Retinal pigment epithelial cell (primary cell): ENCODE measurements around the gene MRPL33.

ENCODE experiments used
- DNase-seq: peaks from one replicate; pipeline ENCODE4 v3.0.0-alpha.2; 2010; ENCODE audit warnings: low read depth
- H3K4me3 ChIP-seq: 2 replicates; pipeline ENCODE4 v1.5.1; 2011; ENCODE audit warnings: mild to moderate bottlenecking, low read length, control low read depth, moderate library complexity
- CTCF ChIP-seq: conservative IDR thresholded peaks from 2 replicates; pipeline ENCODE4 v1.5.1; 2011; ENCODE audit warnings: low read depth, low read length, control low read depth, inconsistent platforms

MRPL33 gene

GRCh38 chr2:27781496-27781895, 10.0 kb downstream of the MRPL33 start:
- no peak for TF ChIP-seq CTCF
- H3K4me3 ChIP-seq: no peak overlapping the region
- no peak for DNase-seq

GRCh38 chr2:27782701-27783100, 11.2 kb downstream of the MRPL33 start:
- no peak for DNase-seq
- no peak for TF ChIP-seq CTCF
- H3K4me3 ChIP-seq: no peak overlapping the region

- no peak overlapping the region for H3K4me3 ChIP-seq
- TF ChIP-seq CTCF: no peak
- DNase-seq: no peak
Measured at GRCh38 chr2:27790796-27791195, 19.3 kb downstream of the MRPL33 start.

- TF ChIP-seq CTCF: no peak
- no peak overlapping the region for H3K4me3 ChIP-seq
- DNase-seq: no peak
Measured at GRCh38 chr2:27792759-27793158, 21.2 kb downstream of the MRPL33 start.

GRCh38 chr2:27795093-27795834, 23.7 kb downstream of the MRPL33 start:
- no peak for TF ChIP-seq CTCF
- H3K4me3 ChIP-seq: no peak overlapping the region
- no peak for DNase-seq

GRCh38 chr2:27795868-27796277, 24.4 kb downstream of the MRPL33 start:
- no peak for DNase-seq
- no peak overlapping the region for H3K4me3 ChIP-seq
- no peak for TF ChIP-seq CTCF
